A673 (cell line): Measurements from ENCODE around the gene ERMP1.

Experiments
- EZH2 ChIP-seq: fragments of 200-600 bp; sonication (generic); IDR thresholded peaks from 2 replicates; pipeline ENCODE4 v1.6.1; 2017; ENCODE audit warnings: borderline replicate concordance, low read depth, mild to moderate bottlenecking, mixed read lengths, antibody characterized with exemption, low read length; ENCODE audit not compliant: poor library complexity, severe bottlenecking
- TF ChIP-seq, protein P1 (sequence below): fragments of 300-800, 200-600 bp; sonication (generic); conservative IDR thresholded peaks from 2 replicates; pipeline ENCODE4 v1.5.1; 2017; ENCODE audit warnings: low read depth, mild to moderate bottlenecking, antibody characterized with exemption, low read length, moderate library complexity, mixed read lengths

DNA sequence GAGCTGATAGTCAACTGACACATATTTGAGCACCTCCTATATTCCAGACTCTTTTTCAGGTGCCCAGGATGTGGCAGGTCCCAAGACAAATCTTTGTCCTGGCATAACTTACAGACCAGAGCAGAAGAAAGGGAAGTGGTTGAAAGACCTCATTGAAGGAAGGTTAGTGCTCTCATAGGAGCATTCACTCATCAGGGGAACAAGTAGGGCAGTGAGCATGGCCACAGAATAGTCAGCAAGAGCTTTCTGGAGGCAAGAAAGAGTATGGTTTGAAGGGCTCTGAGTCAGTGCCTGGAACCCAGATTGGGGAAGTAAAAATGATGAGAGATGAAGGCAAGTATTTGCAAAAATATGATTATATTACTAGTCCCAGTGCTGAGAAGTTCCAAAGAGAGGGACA is 25.0 kb upstream of the ERMP1 start:
- TF ChIP-seq, protein P1, sequence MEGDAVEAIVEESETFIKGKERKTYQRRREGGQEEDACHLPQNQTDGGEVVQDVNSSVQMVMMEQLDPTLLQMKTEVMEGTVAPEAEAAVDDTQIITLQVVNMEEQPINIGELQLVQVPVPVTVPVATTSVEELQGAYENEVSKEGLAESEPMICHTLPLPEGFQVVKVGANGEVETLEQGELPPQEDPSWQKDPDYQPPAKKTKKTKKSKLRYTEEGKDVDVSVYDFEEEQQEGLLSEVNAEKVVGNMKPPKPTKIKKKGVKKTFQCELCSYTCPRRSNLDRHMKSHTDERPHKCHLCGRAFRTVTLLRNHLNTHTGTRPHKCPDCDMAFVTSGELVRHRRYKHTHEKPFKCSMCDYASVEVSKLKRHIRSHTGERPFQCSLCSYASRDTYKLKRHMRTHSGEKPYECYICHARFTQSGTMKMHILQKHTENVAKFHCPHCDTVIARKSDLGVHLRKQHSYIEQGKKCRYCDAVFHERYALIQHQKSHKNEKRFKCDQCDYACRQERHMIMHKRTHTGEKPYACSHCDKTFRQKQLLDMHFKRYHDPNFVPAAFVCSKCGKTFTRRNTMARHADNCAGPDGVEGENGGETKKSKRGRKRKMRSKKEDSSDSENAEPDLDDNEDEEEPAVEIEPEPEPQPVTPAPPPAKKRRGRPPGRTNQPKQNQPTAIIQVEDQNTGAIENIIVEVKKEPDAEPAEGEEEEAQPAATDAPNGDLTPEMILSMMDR = no peak
- no peak for TF ChIP-seq EZH2
